Sciatic nerve (tissue), 1 donor: ENCODE measurements around the gene KANSL1L. TPM values are rescaled to one million over a fixed set of nuclear protein-coding genes. Genes with fewer than 3 reads are reported as not detected.

Experiments
- total RNA-seq: library from RNA; stranded (reverse); fragmentation: NEBNext Ultra II Directional; extraction: Animal tissue kit (Norgen Biotek cat#: 25700); gene quantifications from one replicate; pipeline ENCODE4 v1.2.1, GENCODE V29; 2021
- donor health status: DM: no; HTN: no; CAD: no.

Gene KANSL1L
- total RNA-seq, 1 donor from 2014 or later = 55.9 TPM

Other genes starting within 250 kb of the KANSL1L start
- gene RPE, start 168.8 kb downstream of the KANSL1L start, total RNA-seq = 50.3 TPM
- 32.4 TPM for gene ACADL, start 54.0 kb upstream of the KANSL1L start, total RNA-seq
- not detected for gene MYL1, start 143.8 kb upstream of the KANSL1L start, total RNA-seq